ENCODE results near the gene LPCAT4.

DNA sequence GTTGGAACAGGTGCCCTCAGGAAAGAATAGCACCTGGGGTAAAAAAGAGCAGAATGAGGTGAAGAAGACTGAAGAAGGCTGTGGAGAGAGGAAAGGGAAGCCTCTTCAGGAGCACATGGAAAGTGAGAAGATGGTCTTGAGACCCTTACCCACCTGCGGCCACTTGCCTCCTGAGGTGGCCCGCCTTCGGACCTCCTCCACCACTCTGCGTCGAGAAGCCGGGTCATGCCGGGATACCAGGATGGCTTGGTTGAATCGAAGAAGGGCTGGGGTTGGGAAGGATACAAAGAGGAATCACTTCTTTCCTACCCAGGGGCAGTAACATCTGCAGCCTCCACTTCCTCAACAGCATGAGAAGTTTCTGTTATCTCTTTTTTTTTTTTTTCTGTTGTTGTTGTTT, 3.0 kb downstream of the LPCAT4 start:
- TF ChIP-seq POLR2A (IDR thresholded peaks at IDR 0.05) (no peak), POLR2AphosphoS5 (IDR thresholded peaks at IDR 0.05) (no peak), EP300 (IDR thresholded peaks at IDR 0.05) (no peak)
- TF ChIP-seq, protein P1, sequence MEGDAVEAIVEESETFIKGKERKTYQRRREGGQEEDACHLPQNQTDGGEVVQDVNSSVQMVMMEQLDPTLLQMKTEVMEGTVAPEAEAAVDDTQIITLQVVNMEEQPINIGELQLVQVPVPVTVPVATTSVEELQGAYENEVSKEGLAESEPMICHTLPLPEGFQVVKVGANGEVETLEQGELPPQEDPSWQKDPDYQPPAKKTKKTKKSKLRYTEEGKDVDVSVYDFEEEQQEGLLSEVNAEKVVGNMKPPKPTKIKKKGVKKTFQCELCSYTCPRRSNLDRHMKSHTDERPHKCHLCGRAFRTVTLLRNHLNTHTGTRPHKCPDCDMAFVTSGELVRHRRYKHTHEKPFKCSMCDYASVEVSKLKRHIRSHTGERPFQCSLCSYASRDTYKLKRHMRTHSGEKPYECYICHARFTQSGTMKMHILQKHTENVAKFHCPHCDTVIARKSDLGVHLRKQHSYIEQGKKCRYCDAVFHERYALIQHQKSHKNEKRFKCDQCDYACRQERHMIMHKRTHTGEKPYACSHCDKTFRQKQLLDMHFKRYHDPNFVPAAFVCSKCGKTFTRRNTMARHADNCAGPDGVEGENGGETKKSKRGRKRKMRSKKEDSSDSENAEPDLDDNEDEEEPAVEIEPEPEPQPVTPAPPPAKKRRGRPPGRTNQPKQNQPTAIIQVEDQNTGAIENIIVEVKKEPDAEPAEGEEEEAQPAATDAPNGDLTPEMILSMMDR (IDR thresholded peaks at IDR 0.05), result no peak

Measured in upper lobe of left lung (tissue), 4 donors.